K562 (cell line): ENCODE data around the gene CDKL5.

Experiments
- ETV6 ChIP-seq, 3 experiments: fragments of 150-350 bp in 1 of 3; sonication (generic) in 1 of 3; formaldehyde crosslinking in 1 of 3; IDR thresholded peaks; 2 replicates each; pipeline versions ENCODE4 v1.6.1 to v1.8.0; 2014 to 2022; ENCODE audit warnings: borderline replicate concordance in 2 of 3, low read depth in 2 of 3, antibody characterized with exemption in 1 of 3, low read length in 1 of 3, mild to moderate bottlenecking in 1 of 3, missing genetic modification reagents in 1 of 3
- HCFC1 ChIP-seq: IDR thresholded peaks from 2 replicates; pipeline ENCODE4 v1.6.1; 2012; ENCODE audit warnings: low read depth, low read length, improper control_type of control experiment
- POLR2A ChIP-seq: fragments of 450-650 bp; conservative IDR thresholded peaks from 2 replicates; pipeline ENCODE4 v1.6.1; 2016
- ZNF785 ChIP-seq: fragments of 250-450 bp; sonication (Bioruptor Pico); IDR thresholded peaks from 2 replicates; pipeline ENCODE4 v1.4.0; 2020; ENCODE audit warnings: mild to moderate bottlenecking
- ZZZ3 ChIP-seq: fragments of 450-650 bp; IDR thresholded peaks from 2 replicates; pipeline ENCODE4 v1.6.1; 2016; ENCODE audit warnings: antibody characterized with exemption, mild to moderate bottlenecking, moderate library complexity

DNA sequence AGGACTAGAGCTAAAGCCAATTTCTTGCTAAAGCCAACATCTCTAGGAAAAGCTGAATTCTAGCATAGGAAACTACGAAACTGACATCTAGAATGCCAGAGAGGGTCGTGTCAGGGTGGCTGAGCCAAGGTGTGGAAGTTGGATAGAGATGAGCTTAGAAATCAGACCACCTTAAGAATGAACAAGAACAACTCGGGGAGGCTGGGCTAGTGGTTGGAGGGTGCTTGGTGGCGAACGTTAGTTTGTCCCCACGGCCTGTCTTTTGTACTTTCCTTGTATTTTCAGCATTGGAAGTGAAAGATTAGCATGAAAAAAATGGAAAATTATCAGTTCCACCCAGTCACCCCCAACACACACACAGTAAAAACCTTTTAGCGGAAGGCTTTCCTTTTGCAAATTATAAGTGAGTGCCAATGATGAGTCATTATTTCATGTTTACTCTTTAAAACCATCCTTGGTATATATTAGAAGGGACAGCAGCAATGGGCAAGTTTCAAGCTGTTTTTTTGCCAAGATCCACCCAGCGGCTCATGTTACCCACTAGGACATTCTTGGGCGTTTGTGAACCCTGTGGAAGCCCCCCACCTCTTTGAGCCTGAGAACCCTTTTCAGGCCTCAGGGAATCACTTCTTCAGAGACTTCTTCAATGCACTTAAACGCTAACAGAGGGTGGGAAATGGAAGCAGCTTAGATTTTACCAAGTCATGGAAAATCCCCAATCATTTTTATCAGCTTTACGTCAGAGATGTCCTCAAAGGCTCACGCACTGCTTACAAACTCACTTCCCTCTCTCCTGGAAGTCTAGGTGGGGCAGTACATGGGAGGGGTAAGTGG is 277.2 kb downstream of the CDKL5 start:
- TF ChIP-seq ETV6 (IDR thresholded peaks at IDR 0.05; ENCODE audit: borderline replicate concordance in 1 of 2, low read depth in 2 of 2, low read length in 1 of 2): no peak
- no peak for TF ChIP-seq ETV6 (CRISPR knock-in tag; IDR thresholded peaks at IDR 0.05; ENCODE audit: borderline replicate concordance)
- TF ChIP-seq POLR2A: no peak
- TF ChIP-seq ZZZ3: no peak
- no peak for TF ChIP-seq HCFC1
- TF ChIP-seq ZNF785 (CRISPR knock-in tag): no peak
